K562 (cell line): Measurements from ENCODE around the gene UBE2J2. TPM values are rescaled to one million over a fixed set of nuclear protein-coding genes. Genes with fewer than 3 reads are reported as not detected.

Source experiments
- CBFA2T3 ChIP-seq: fragments of 450-650 bp; IDR thresholded peaks from 2 replicates; pipeline ENCODE4 v1.6.1; 2017
- E2F5 ChIP-seq: sonication (generic); formaldehyde crosslinking; IDR thresholded peaks from 2 replicates; pipeline ENCODE4 v1.8.0; 2022; ENCODE audit warnings: mild to moderate bottlenecking, missing genetic modification reagents
- FOSL1 ChIP-seq: fragments of 200-800 bp; sonication (Bioruptor generic); conservative IDR thresholded peaks from 2 replicates; pipeline ENCODE4 v1.6.1; 2016; ENCODE audit warnings: missing genetic modification characterization, missing compliant biosample characterization
- GABPA ChIP-seq: fragments of 200-800 bp; sonication (Bioruptor generic); conservative IDR thresholded peaks from 2 replicates; pipeline ENCODE4 v1.6.1; 2016; ENCODE audit warnings: low read depth, missing genetic modification characterization, missing compliant biosample characterization
- HDAC8 ChIP-seq: fragments of 450-650 bp; IDR thresholded peaks from 2 replicates; pipeline ENCODE4 v1.6.1; 2016; ENCODE audit warnings: mild to moderate bottlenecking, missing genetic modification characterization, moderate library complexity, missing compliant biosample characterization
- HLTF ChIP-seq: fragments of 450-650 bp; IDR thresholded peaks from 2 replicates; pipeline ENCODE4 v1.6.1; 2016
- HNRNPH1 ChIP-seq: fragments of 200-400 bp; formaldehyde crosslinking; optimal IDR thresholded peaks from 2 replicates; pipeline ENCODE3; 2017; ENCODE audit warnings: low read depth, mild to moderate bottlenecking, low read length, moderate library complexity
- KDM1A ChIP-seq, 2 experiments: fragments of 450-650 bp; IDR thresholded peaks; 2 replicates each; pipeline ENCODE4 v1.6.1; 2016; ENCODE audit warnings: mild to moderate bottlenecking in 2 of 2
- LEF1 ChIP-seq: fragments of 450-650 bp; IDR thresholded peaks from 2 replicates; pipeline ENCODE4 v1.6.1; 2016; ENCODE audit warnings: mild to moderate bottlenecking
- NCOA4 ChIP-seq: fragments of 450-650 bp; IDR thresholded peaks from 2 replicates; pipeline ENCODE4 v1.6.1; 2018; ENCODE audit warnings: mild to moderate bottlenecking; ENCODE audit not compliant: partially characterized antibody
- NEUROD1 ChIP-seq: fragments of 150-350 bp; IDR thresholded peaks from 2 replicates; pipeline ENCODE4 v1.6.1; 2014; ENCODE audit warnings: borderline replicate concordance, low read length, low read depth; ENCODE audit not compliant: partially characterized antibody
- NFIC ChIP-seq: fragments of 450-650 bp; IDR thresholded peaks from 2 replicates; pipeline ENCODE4 v1.6.1; 2017; ENCODE audit warnings: mild to moderate bottlenecking, inconsistent platforms
- PCBP1 ChIP-seq: fragments of 200-400 bp; formaldehyde crosslinking; IDR thresholded peaks from 2 replicates; pipeline ENCODE4 v1.6.1; 2018; ENCODE audit warnings: mild to moderate bottlenecking, low read depth, low read length; ENCODE audit not compliant: poor library complexity, severe bottlenecking
- PRMT5 ChIP-seq: sonication (generic); formaldehyde crosslinking; IDR thresholded peaks from 2 replicates; pipeline ENCODE4 v1.5.0; 2020; ENCODE audit warnings: missing genetic modification reagents
- RFX7 ChIP-seq: fragments of 250-450 bp; sonication (Bioruptor Pico); IDR thresholded peaks from 2 replicates; pipeline ENCODE4 v1.5.1; 2021; ENCODE audit warnings: mild to moderate bottlenecking
- TCF15 ChIP-seq: fragments of 250-450 bp; sonication (Bioruptor Pico); IDR thresholded peaks from 2 replicates; pipeline ENCODE4 v1.8.0; 2022; ENCODE audit warnings: moderate library complexity, mild to moderate bottlenecking, inconsistent platforms
- THRB ChIP-seq: fragments of 450-650 bp; formaldehyde crosslinking; conservative IDR thresholded peaks from 2 replicates; pipeline ENCODE4 v1.4.0; 2022; ENCODE audit warnings: mild to moderate bottlenecking, missing genetic modification characterization
- ZFPM2 ChIP-seq: fragments of 250-450 bp; sonication (Bioruptor Pico); IDR thresholded peaks from 2 replicates; pipeline ENCODE4 v1.5.1; 2022; ENCODE audit warnings: mild to moderate bottlenecking
- ZNF232 ChIP-seq: sonication (generic); formaldehyde crosslinking; IDR thresholded peaks from 2 replicates; pipeline ENCODE4 v1.8.0; 2022; ENCODE audit warnings: mild to moderate bottlenecking, missing genetic modification reagents
- ZNF444 ChIP-seq: fragments of 250-450 bp; sonication (Bioruptor Pico); IDR thresholded peaks from 2 replicates; pipeline ENCODE4 v1.4.0; 2020; ENCODE audit warnings: mild to moderate bottlenecking, moderate library complexity
- ZNF583 ChIP-seq: fragments of 250-450 bp; sonication (Bioruptor Pico); IDR thresholded peaks from 2 replicates; pipeline ENCODE4 v1.4.0; 2020
- ZNF75A ChIP-seq: fragments of 450-650 bp; formaldehyde crosslinking; IDR thresholded peaks from 2 replicates; pipeline ENCODE4 v1.4.0; 2020; ENCODE audit warnings: mild to moderate bottlenecking
- polyA plus RNA-seq, 8 experiments: library from polyadenylated mRNA; depleted of rRNA in 4 of 8; stranded (reverse) in 5 of 8; unstranded in 3 of 8; fragments of >200 nt; fragmentation: Nextera tagmentation in 2 of 8; fragmentation: Illumina TruSeq in 1 of 8; extraction: Ambion mirVana in 2 of 8; extraction: Trizol in 1 of 8; gene quantifications; 2 replicates each; pipeline versions ENCODE4 v1.2.1 to v1.2.3, GENCODE V29; 2011 to 2014; ENCODE audit warnings: inconsistent platforms in 1 of 8, missing spikeins in 1 of 8
- total RNA-seq, 7 experiments: library from RNA; depleted of rRNA in 6 of 7; stranded (reverse); fragments of >200 nt in 6 of 7; fragmentation: Illumina TruSeq in 2 of 7; extraction: Trizol in 2 of 7; gene quantifications; 2 replicates each; pipeline versions ENCODE4 v1.2.1 to v1.2.3, GENCODE V29; 2011 to 2021; ENCODE audit warnings: low replicate concordance in 1 of 7
- TF ChIP-seq, protein P1 (sequence below), 2 experiments: fragments of 150-350 bp in 1 of 2; IDR thresholded peaks; 2 replicates each; pipeline ENCODE4 v1.6.1; 2012 to 2016; ENCODE audit warnings: low read depth in 2 of 2, low read length in 2 of 2, mild to moderate bottlenecking in 1 of 2, moderate library complexity in 1 of 2

The UBE2J2 gene
- total and polyA plus RNA-seq, 9 of the 15 experiments (the other 6 are each of a cell fraction or from before 2014, with no cell fraction given): 0.93 to 112 (median 75.5) TPM

DNA sequence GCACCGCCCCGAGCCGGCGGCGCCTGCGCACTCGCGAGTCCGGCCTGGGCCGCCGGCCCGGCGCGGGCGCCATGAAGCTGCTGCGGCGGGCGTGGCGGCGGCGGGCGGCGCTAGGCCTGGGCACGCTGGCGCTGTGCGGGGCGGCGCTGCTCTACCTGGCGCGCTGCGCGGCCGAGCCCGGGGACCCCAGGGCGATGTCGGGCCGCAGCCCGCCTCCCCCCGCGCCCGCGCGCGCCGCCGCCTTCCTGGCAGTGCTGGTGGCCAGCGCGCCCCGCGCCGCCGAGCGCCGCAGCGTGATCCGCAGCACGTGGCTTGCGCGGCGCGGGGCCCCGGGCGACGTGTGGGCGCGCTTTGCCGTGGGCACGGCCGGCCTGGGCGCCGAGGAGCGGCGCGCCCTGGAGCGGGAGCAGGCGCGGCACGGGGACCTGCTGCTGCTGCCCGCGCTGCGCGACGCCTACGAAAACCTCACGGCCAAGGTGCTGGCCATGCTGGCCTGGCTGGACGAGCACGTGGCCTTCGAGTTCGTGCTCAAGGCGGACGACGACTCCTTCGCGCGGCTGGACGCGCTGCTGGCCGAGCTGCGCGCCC is 41.4 kb downstream of the UBE2J2 start, which contains the start of gene B3GALT6 (continued):
- TF ChIP-seq, protein P1, sequence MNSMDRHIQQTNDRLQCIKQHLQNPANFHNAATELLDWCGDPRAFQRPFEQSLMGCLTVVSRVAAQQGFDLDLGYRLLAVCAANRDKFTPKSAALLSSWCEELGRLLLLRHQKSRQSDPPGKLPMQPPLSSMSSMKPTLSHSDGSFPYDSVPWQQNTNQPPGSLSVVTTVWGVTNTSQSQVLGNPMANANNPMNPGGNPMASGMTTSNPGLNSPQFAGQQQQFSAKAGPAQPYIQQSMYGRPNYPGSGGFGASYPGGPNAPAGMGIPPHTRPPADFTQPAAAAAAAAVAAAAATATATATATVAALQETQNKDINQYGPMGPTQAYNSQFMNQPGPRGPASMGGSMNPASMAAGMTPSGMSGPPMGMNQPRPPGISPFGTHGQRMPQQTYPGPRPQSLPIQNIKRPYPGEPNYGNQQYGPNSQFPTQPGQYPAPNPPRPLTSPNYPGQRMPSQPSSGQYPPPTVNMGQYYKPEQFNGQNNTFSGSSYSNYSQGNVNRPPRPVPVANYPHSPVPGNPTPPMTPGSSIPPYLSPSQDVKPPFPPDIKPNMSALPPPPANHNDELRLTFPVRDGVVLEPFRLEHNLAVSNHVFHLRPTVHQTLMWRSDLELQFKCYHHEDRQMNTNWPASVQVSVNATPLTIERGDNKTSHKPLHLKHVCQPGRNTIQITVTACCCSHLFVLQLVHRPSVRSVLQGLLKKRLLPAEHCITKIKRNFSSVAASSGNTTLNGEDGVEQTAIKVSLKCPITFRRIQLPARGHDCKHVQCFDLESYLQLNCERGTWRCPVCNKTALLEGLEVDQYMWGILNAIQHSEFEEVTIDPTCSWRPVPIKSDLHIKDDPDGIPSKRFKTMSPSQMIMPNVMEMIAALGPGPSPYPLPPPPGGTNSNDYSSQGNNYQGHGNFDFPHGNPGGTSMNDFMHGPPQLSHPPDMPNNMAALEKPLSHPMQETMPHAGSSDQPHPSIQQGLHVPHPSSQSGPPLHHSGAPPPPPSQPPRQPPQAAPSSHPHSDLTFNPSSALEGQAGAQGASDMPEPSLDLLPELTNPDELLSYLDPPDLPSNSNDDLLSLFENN (IDR thresholded peaks at IDR 0.05; ENCODE audit: low read depth in 2 of 2, low read length in 2 of 2): no peak
- TF ChIP-seq PCBP1 (no peak), FOSL1 (peak; percentile 40; the same call in 1 of the 2 replicates), ZNF444 (CRISPR knock-in tag) (no peak), NEUROD1 (no peak), THRB (CRISPR knock-in tag) (no peak), PRMT5 (CRISPR knock-in tag) (no peak; the same call in 1 of the 2 replicates), ZFPM2 (CRISPR knock-in tag) (peak; percentile 78; the same call in 1 of the 2 replicates), KDM1A (IDR thresholded peaks at IDR 0.05) (no peak), ZNF232 (CRISPR knock-in tag) (no peak), ZNF583 (CRISPR knock-in tag) (peak; percentile 77; the same call in 1 of the 2 replicates), HDAC8 (tag) (peak; percentile 50; the same call in 1 of the 2 replicates), RFX7 (no peak), TCF15 (CRISPR knock-in tag) (no peak), HNRNPH1 (no peak), ZNF75A (no peak), CBFA2T3 (no peak), NCOA4 (no peak), GABPA (tag) (peak; percentile 76), HLTF (no peak), E2F5 (CRISPR knock-in tag) (peak; percentile 80; the same call in 1 of the 2 replicates), NFIC (no peak), LEF1 (no peak)
